ENCODE results near the gene GALNT10.
A peak's percentile ranks its signal among the peaks of the same experiment; 100 is the strongest.

The GALNT10 gene

DNA sequence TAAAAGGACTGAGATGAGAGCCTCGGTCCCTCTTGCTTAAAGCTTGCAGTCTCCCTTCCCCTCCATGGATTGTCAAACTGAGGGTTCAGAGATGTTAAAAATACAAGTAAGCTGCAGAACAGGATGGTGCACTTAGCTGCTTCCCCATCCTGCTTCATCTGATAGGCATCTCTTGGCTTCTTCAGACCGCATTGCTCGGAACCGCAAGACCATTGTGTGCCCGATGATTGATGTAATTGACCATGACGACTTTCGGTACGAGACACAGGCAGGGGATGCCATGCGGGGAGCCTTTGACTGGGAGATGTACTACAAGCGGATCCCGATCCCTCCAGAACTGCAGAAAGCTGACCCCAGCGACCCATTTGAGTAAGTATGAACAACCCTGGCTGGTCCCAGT is 189.7 kb downstream of the GALNT10 start:
- no peak for DNase-seq (ENCODE audit: low read depth in 2 of 2)

- no peak for DNase-seq (ENCODE audit: low read depth in 2 of 2)
Measured at GRCh38 chr5:154384480-154385235, 194.1 kb downstream of the GALNT10 start.

GRCh38 chr5:154385236-154385512 is 194.6 kb downstream of the GALNT10 start:
- DNase-seq (ENCODE audit: low read depth in 2 of 2): no peak

GRCh38 chr5:154386952-154387629 is 196.6 kb downstream of the GALNT10 start:
- DNase-seq (ENCODE audit: low read depth in 2 of 2): no peak

DNA sequence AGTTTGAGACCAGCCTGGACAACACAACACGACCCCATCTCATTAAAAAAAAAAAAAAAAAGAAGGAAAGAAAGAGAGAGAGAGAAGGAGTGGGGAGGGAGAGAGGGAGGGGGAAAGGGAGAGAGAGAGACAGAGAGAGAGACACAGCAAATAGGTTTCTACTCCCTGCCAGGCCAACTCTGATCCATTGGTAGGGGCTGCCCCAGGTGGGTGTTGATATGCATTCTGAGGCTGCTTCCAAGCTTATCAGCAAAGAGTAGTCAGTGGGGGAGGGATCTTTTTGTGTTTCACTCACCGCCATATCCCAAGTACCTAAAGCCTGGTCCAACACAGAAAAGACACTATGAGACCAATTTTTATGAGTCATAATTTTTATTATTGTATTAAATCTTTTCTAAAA is 198.3 kb downstream of the GALNT10 start:
- no peak for DNase-seq (ENCODE audit: low read depth in 2 of 2)

GRCh38 chr5:154390096-154390495 is 199.6 kb downstream of the GALNT10 start:
- DNase-seq (ENCODE audit: low read depth in 2 of 2): peak in 1 of 2 experiments; percentile 34

DNA sequence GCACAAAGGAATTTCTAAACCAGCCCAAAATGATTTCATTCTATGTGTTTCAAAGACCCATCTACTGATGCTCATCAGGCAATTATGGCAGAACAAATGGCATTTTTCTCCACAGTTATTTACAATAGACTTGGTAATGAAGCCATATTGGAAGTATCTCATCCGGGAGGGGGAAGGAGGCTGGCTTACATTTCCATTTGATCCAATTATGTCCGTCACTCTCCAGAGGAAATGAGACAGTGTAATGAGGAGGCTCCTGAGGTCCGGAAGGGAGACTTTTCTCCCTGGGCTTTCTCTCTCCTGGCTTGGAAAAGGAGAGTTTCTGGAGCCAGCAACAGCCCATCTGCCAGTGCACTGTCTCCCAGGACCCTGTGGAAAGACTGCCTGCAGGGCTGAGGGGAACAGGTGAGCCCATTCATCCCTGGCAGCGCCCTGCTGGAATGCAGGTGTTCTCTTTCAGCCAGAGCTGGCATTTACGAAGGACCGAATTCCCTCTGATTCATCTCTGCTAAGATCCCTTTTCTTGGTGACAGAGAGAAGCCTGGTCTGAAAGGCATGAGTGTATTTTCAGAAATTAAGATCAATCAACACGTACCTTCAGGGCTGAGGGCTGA is 200.3 kb downstream of the GALNT10 start:
- no peak for DNase-seq (ENCODE audit: low read depth in 2 of 2)

GRCh38 chr5:154391788-154392187 is 201.3 kb downstream of the GALNT10 start:
- DNase-seq (ENCODE audit: low read depth in 2 of 2): no peak

- DNase-seq (ENCODE audit: low read depth in 2 of 2): no peak
Measured at GRCh38 chr5:154393850-154394249, 203.3 kb downstream of the GALNT10 start.

GRCh38 chr5:154394307-154394706 is 203.8 kb downstream of the GALNT10 start:
- no peak for DNase-seq (ENCODE audit: low read depth in 2 of 2)

GRCh38 chr5:154395407-154396106 is 205.0 kb downstream of the GALNT10 start:
- no peak for DNase-seq (ENCODE audit: low read depth in 2 of 2)

GRCh38 chr5:154396128-154396527 is 205.6 kb downstream of the GALNT10 start:
- DNase-seq (ENCODE audit: low read depth in 2 of 2): no peak

GRCh38 chr5:154397652-154398406 is 207.3 kb downstream of the GALNT10 start:
- no peak for DNase-seq (ENCODE audit: low read depth in 2 of 2)

DNA sequence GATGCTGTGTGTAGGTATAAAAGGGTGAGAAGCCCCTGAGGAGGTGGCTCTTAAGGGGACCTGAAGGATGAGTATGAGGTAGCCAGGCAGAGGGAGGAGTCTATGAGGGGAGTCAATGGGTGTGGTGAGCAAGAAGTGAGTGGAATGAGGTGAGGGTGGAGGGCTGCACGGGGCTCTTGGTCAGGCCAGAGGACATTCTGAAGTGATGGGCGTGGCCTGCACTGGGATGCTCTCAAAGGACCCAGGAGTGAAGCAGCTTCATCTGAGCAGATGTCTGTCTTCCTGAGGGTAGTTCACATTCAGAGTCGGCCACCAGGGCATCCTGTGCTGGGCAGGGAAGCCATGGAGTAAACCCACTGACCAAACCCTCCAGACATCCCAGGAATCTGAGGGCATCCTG is 210.1 kb downstream of the GALNT10 start:
- DNase-seq (ENCODE audit: low read depth in 2 of 2): no peak

GRCh38 chr5:154401355-154401754 is 210.8 kb downstream of the GALNT10 start:
- no peak for DNase-seq (ENCODE audit: low read depth in 2 of 2)

GRCh38 chr5:154401931-154402330 is 211.4 kb downstream of the GALNT10 start:
- DNase-seq (ENCODE audit: low read depth in 2 of 2): no peak

DNA sequence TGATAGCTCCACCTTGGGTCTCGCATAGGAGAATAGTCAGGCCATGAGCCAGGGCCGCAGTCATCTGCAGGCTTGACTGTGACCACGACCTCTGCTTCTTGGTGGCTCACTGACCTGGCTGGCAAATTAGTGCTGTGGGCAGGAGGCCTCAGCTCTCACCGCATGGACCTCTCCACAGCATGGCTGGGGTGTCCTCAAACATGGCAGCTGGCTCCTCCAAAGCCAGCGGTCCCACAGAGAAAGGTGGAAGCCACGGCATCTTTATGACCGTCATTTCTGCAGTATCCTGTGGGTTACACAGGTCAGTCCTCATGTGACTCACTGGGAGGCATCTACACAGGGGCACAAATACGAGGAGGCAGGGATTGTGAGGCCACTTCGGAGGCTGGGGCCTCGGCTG is 212.1 kb downstream of the GALNT10 start:
- DNase-seq (ENCODE audit: low read depth in 2 of 2): no peak

- DNase-seq (ENCODE audit: low read depth in 2 of 2): no peak
Measured at GRCh38 chr5:154403234-154403633, 212.7 kb downstream of the GALNT10 start.

DNA sequence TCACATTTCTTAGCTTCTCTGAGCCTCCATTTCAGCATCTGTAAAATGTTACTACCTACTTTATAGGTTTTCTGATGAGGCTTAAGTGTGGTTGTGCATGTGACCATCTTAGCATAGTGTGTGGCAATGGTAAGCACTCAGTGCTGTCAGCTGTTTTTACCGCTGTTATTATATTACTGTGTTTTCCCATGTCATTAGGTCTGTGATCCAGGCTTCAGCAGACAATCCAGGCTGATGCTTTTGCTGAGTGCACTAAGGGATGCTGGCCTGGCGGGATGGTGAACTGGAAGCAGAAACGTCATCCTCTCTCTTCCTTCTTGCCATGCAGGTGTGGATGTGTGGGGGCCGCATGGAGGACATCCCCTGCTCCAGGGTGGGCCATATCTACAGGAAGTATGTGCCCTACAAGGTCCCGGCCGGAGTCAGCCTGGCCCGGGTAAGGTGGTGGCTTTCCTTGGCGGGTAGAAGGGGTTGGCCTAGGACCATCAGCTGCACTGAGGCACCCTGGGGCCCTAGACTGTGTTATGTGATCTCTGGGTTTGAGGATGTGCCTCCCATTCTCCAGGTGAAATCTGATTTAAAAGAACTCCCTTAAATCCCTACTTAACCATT is 213.3 kb downstream of the GALNT10 start:
- no peak for DNase-seq (ENCODE audit: low read depth in 2 of 2)

GRCh38 chr5:154405078-154405792 is 214.7 kb downstream of the GALNT10 start:
- DNase-seq (ENCODE audit: low read depth in 2 of 2): peak; percentile 32 to 37

DNA sequence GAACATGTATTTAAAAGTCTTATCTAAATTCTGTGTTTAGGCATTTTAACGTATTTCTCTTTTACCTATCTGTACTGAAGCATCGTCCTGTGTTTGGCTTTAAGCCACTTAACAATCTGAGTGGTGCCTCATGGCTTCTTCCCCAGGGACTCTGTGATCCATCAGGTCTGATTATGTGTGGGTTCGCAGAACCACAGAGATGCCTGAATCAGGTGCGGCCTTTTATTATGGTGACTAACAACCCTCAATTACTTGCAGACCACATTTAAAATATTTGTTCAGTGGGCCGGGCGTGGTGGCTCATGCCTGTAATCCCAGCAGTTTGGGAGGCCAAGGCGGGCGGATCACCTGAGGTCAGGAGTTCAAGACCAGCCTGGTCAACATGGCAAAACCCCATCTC is 215.7 kb downstream of the GALNT10 start:
- DNase-seq (ENCODE audit: low read depth in 2 of 2): no peak
